Gastroesophageal sphincter (tissue), 4 donors: ENCODE data around the gene CSRP1. TPM values are rescaled to one million over a fixed set of nuclear protein-coding genes. Genes with fewer than 3 reads are reported as not detected.

Experiments
- ATAC-seq: fragments of 150-250 bp; one replicate; pipeline ENCODE4 v1.9.1; 2016; ENCODE audit warnings: mild to moderate bottlenecking, moderate library complexity
- H3K27ac ChIP-seq, 4 donors: fragments of 200-600 bp; sonication (generic) in 3 of 4; 1 replicate in 3 of 4; 2 replicates in 1 of 4; pipeline ENCODE4 v1.5.1; 2016 to 2019
- H3K27me3 ChIP-seq: fragments of 200-600 bp; sonication (generic); one replicate; pipeline ENCODE4 v1.5.1; 2019
- H3K36me3 ChIP-seq, 2 donors: fragments of 200-600 bp; sonication (generic); one replicate each; pipeline ENCODE4 v1.5.1; 2019; ENCODE audit warnings: control low read depth in 1 of 2
- H3K4me1 ChIP-seq, 3 donors: fragments of 200-600 bp; sonication (generic); 1 replicate in 2 of 3; 2 replicates in 1 of 3; pipeline ENCODE4 v1.5.1; 2016 to 2019; ENCODE audit warnings: control low read depth in 2 of 3
- H3K4me3 ChIP-seq, 2 donors: fragments of 200-600 bp; sonication (generic); one replicate each; pipeline ENCODE4 v1.5.1; 2019; ENCODE audit warnings: mild to moderate bottlenecking in 1 of 2, moderate library complexity in 1 of 2
- H3K9me3 ChIP-seq, 3 donors: fragments of 200-600 bp; sonication (generic); one replicate each; pipeline ENCODE4 v1.5.1; 2017 to 2019; ENCODE audit warnings: control low read depth in 2 of 3
- CTCF ChIP-seq, 4 experiments: fragments of 200-600 bp in 2 of 4; fragments of 450-650 bp in 2 of 4; sonication (generic) in 1 of 4; IDR thresholded peaks; one replicate each; pipeline ENCODE4 v1.5.1; 2017 to 2019; ENCODE audit warnings: antibody characterized with exemption in 4 of 4, mild to moderate bottlenecking in 2 of 4, moderate library complexity in 2 of 4
- EP300 ChIP-seq: sonication (generic); formaldehyde crosslinking; IDR thresholded peaks from one replicate; pipeline ENCODE4 v1.6.1; 2017; ENCODE audit warnings: antibody characterized with exemption, mild to moderate bottlenecking
- POLR2A ChIP-seq, 2 donors: fragments of 450-650 bp; IDR thresholded peaks; one replicate each; pipeline ENCODE4 v1.6.1; 2017; ENCODE audit warnings: antibody characterized with exemption in 2 of 2, mild to moderate bottlenecking in 2 of 2, moderate library complexity in 1 of 2
- POLR2AphosphoS5 ChIP-seq: sonication (generic); formaldehyde crosslinking; IDR thresholded peaks from one replicate; pipeline ENCODE4 v1.6.1; 2017; ENCODE audit warnings: antibody characterized with exemption
- WGBS, 2 donors: methylation state at CpG; one replicate each; pipeline ENCODE4 v1.1.5; 2018; ENCODE audit warnings: low coverage in 1 of 2; 5-methylcytosine and 5-hydroxymethylcytosine counted together
- total RNA-seq, 4 donors: library from RNA; depleted of rRNA; stranded (reverse); fragments of >200 nt; gene quantifications; one replicate each; pipeline ENCODE4 v1.1.0, GENCODE V29; 2016

CSRP1 gene
- total RNA-seq, 4 donors from 2014 or later: 4,484 to 9,179 (median 5,319) TPM

DNA sequence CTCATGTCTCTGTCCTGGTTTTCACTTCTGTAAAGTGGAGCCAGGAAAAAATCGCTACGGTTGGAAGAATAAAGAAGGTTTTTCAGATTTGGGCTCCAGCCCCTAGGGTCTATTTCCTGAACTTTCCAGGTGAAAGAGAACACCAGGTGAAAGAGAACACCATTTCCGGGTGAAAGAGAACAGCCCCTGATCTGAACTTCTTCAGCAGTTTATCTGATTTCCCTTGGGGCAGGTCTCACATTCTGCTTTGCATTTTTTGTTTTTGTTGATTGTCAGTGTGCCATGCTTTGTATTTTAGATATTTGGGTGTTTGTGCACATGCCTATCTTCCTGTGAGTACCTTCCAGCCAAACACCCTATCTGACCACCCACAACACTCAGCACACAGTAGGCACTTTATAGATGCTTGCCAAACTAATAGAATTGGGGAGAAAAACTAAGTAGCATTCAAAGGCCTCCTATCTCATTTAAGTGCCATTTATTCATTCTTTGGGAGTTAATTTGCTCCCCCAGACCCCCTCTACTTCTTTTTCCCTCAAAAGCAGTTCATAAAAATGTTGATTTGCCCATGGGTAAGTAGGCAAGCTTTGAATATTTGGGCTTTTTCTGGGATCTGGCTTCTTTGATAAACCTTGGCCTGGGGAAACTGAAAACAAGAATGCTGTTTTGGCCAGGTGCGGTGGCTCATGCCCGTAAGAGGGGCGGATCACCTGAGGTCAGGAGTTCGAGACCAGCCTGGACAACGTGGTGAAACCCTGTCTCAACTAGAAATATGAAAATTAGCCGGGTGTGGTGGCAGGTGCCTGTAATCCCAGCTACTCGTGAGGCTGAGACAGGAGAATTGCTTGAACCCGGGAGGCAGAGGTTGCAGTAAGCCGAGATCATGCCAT lies 34.2 kb upstream of the CSRP1 start:
- no peaks in the 10 kb centered on the region for H3K9me3 ChIP-seq
- peak overlapping the region in 1 of 2 donors; percentile 74 for H3K4me3 ChIP-seq
- WGBS, 2 donors: 77 to 93% methylated on average over 6 to 7 of the region's 12 CpGs
- H3K4me1 ChIP-seq: peaks cover 0 to 67% (median 23%) of the 10 kb centered on the region in 3 donors
- no peak for TF ChIP-seq POLR2AphosphoS5
- no peak for TF ChIP-seq EP300
- TF ChIP-seq CTCF (IDR thresholded peaks at IDR 0.05): no peak
- no peak for TF ChIP-seq POLR2A (IDR thresholded peaks at IDR 0.05)
- peak overlapping the region in 3 of 4 donors; percentile 83 to 89 (median 87) for H3K27ac ChIP-seq
- ATAC-seq: no peak
- peaks cover 3% of the 10 kb centered on the region for H3K27me3 ChIP-seq
- H3K36me3 ChIP-seq: no peaks in the 10 kb centered on the region

DNA sequence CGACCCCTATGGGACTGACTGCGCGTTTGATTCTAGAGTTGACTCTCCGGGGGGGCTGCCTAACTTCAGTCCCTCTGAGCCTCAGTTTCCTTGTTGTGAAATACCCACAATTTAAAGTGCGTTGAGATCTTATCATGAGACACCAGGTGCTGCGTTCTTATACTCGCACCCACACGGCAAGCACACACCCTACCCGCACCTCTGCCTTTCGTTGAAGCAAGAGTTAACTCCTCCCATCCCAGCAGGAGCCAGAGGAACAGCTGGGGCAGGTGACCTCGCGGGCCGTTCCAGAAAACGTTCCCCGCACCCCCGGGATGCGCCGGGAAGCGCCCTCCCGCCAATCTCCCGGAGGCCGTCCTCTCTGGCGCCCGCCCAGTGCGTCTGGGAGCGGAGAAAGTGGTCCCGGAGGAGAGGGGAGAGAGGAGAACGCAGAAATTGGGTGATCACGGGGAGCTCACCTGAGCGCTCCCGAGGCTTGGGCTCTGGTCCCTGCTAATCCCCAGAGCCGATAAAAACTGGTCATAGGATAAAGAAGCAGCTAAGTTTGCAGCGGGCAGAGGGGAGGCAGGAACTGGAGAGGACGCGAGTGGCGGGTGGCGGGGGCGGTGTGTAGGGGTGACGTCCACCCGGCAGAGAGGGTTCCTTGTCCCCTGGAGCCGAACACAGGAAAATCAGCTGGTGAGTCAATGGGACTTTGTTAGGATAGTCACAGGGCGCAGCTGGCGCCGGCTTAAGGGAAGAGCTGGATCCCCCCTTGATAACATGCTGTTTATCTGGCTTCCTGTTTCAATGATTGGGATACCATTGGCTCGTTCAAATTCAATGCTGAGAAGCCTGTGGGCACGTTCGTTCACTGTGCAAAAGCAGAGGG lies 32.9 kb upstream of the CSRP1 start:
- no peaks in the 10 kb centered on the region for H3K9me3 ChIP-seq
- H3K4me1 ChIP-seq: peaks cover 0 to 80% (median 34%) of the 10 kb centered on the region in 3 donors
- H3K27ac ChIP-seq: peak overlapping the region in 3 of 4 donors; percentile 83 to 89 (median 87)
- peak; percentile 22 for ATAC-seq
- 0 to 3% methylated on average over 3 to 21 of the region's 47 CpGs for WGBS, 2 donors
- H3K27me3 ChIP-seq: peaks cover 3% of the 10 kb centered on the region
- no peaks in the 10 kb centered on the region for H3K36me3 ChIP-seq
- peak overlapping the region; percentile 62 to 74 for H3K4me3 ChIP-seq
- no peak for TF ChIP-seq CTCF (IDR thresholded peaks at IDR 0.05)

- TF ChIP-seq POLR2A (IDR thresholded peaks at IDR 0.05): peak; percentile 47 to 53
- TF ChIP-seq EP300: no peak
- peak; percentile 58 for TF ChIP-seq POLR2AphosphoS5
- TF ChIP-seq CTCF (IDR thresholded peaks at IDR 0.05): peak in 1 of 4 experiments; percentile 8
- Histone ChIP-seq H3K27ac (peak within 1 kb of the TSS in 3 of 4 donors; percentile 83 to 89 (median 87)), H3K4me1 (peaks cover 0 to 84% (median 35%) of the 10 kb centered on the region in 3 donors), H3K36me3 (no peaks in the 10 kb centered on the region), H3K9me3 (no peaks in the 10 kb centered on the region), H3K4me3 (peak within 1 kb of the TSS; percentile 62 to 74), H3K27me3 (peaks cover 3% of the 10 kb centered on the region)
- peak; percentile 72 for ATAC-seq
- WGBS, 2 donors: 0% methylated on average over 1 of the region's 93 CpGs; no CpG with 5 or more reads in 1 of the 2 donors
Observed at GRCh38 chr1:201538612-201539551, 32.0 kb upstream of the CSRP1 start, which contains the start of gene NAV1. TSS of gene NAV1 (plus strand) at chr1:201539127. CDS start at chr1:201622885, 83,758 bp downstream.

- Histone ChIP-seq H3K36me3 (no peaks in the 10 kb centered on the region), H3K9me3 (no peaks in the 10 kb centered on the region), H3K27ac (peak overlapping the region in 3 of 4 donors; percentile 83 to 89 (median 87)), H3K4me3 (peak overlapping the region; percentile 62 to 74), H3K4me1 (peaks cover 0 to 84% (median 35%) of the 10 kb centered on the region in 3 donors), H3K27me3 (peaks cover 3% of the 10 kb centered on the region)
- 40 to 58% methylated on average over 2 of the region's 6 CpGs for WGBS, 2 donors
- TF ChIP-seq CTCF (IDR thresholded peaks at IDR 0.05) (no peak), POLR2A (IDR thresholded peaks at IDR 0.05) (no peak), POLR2AphosphoS5 (no peak), EP300 (no peak)
- ATAC-seq: no peak
Observed at GRCh38 chr1:201537891-201538611, 31.1 kb upstream of the CSRP1 start.
